H54 (cell line): ENCODE measurements around the gene OR2A25.
"Not testable (repeated sequence)": the region's sequence is repeated elsewhere in the genome, so short reads cannot be mapped to it uniquely, and the experiment has no call there.

Experiments used
- DNase-seq: peaks from one replicate; pipeline ENCODE4 v3.0.0; 2011; ENCODE audit warnings: low spot score, mixed read lengths; ENCODE audit not compliant: insufficient read length
- FAIRE-seq: peaks from 3 replicates; lab custom pipeline; 2011; peaks lifted over from hg19 to GRCh38; lab: Jason Lieb, UNC
- POLR2A ChIP-seq: IDR thresholded peaks from 2 replicates; pipeline ENCODE4 v1.6.1; 2011; ENCODE audit warnings: low read depth, mild to moderate bottlenecking, low read length

Gene OR2A25

GRCh38 chr7:144038887-144039286, 30.7 kb upstream of the OR2A25 start:
- DNase-seq = no peak
- no peak for TF ChIP-seq POLR2A
- FAIRE-seq = no peak

GRCh38 chr7:144048648-144049047, 21.0 kb upstream of the OR2A25 start, which contains the start of gene OR2A5:
Gene OR2A5, plus strand, starts transcription at chr7:144048948. Its CDS starts 1,454 bp downstream, at chr7:144050402.
- TF ChIP-seq POLR2A = no peak
- DNase-seq = no peak
- no peak for FAIRE-seq

GRCh38 chr7:144049491-144049890, 20.1 kb upstream of the OR2A25 start:
- FAIRE-seq = no peak
- TF ChIP-seq POLR2A = no peak
- DNase-seq = no peak

GRCh38 chr7:144050093-144050492, 19.5 kb upstream of the OR2A25 start:
- no peak for TF ChIP-seq POLR2A
- DNase-seq (no peak), FAIRE-seq (no peak)

GRCh38 chr7:144050884-144051283, 18.7 kb upstream of the OR2A25 start:
- not testable (repeated sequence) for FAIRE-seq, DNase-seq

GRCh38 chr7:144057954-144058353, 11.7 kb upstream of the OR2A25 start:
- peak; percentile 15 for DNase-seq
- no peak for TF ChIP-seq POLR2A
- FAIRE-seq = no peak

- no peak for DNase-seq
- no peak for TF ChIP-seq POLR2A
- no peak for FAIRE-seq
Measured at GRCh38 chr7:144063710-144064109, 5.9 kb upstream of the OR2A25 start.

- FAIRE-seq (no peak), DNase-seq (no peak)
- TF ChIP-seq POLR2A = no peak
Measured at GRCh38 chr7:144069953-144070352, 342 bp downstream of the OR2A25 start.

GRCh38 chr7:144074374-144074773, 4.8 kb downstream of the OR2A25 start:
- no peak for DNase-seq
- no peak for TF ChIP-seq POLR2A
- no peak for FAIRE-seq

- DNase-seq (no peak), FAIRE-seq (no peak)
- no peak for TF ChIP-seq POLR2A
Measured at GRCh38 chr7:144085978-144086377, 16.4 kb downstream of the OR2A25 start, which contains the start of gene OR2A12. Gene OR2A12, plus strand, starts transcription at chr7:144086278. Its CDS starts 8,830 bp downstream, at chr7:144095108.

- DNase-seq = no peak
- no peak for FAIRE-seq
- no peak for TF ChIP-seq POLR2A
Measured at GRCh38 chr7:144086730-144087129, 17.1 kb downstream of the OR2A25 start.

- no peak for TF ChIP-seq POLR2A
- FAIRE-seq (no peak), DNase-seq (no peak)
Measured at GRCh38 chr7:144087230-144087629, 17.6 kb downstream of the OR2A25 start.

GRCh38 chr7:144090667-144091066, 21.1 kb downstream of the OR2A25 start:
- FAIRE-seq (no peak), DNase-seq (no peak)
- no peak for TF ChIP-seq POLR2A

- TF ChIP-seq POLR2A = no peak
- DNase-seq = no peak
- no peak for FAIRE-seq
Measured at GRCh38 chr7:144098776-144099175, 29.2 kb downstream of the OR2A25 start.

GRCh38 chr7:144100607-144101006, 31.0 kb downstream of the OR2A25 start:
- no peak for TF ChIP-seq POLR2A
- DNase-seq (no peak), FAIRE-seq (no peak)

GRCh38 chr7:144102041-144102440, 32.4 kb downstream of the OR2A25 start:
- no peak for FAIRE-seq
- no peak for TF ChIP-seq POLR2A

More at GRCh38 chr7:144102041-144102440, 32.4 kb downstream of the OR2A25 start:
- DNase-seq = no peak
